ENCODE measurements around the gene CACNA1C.

Gene CACNA1C

DNA sequence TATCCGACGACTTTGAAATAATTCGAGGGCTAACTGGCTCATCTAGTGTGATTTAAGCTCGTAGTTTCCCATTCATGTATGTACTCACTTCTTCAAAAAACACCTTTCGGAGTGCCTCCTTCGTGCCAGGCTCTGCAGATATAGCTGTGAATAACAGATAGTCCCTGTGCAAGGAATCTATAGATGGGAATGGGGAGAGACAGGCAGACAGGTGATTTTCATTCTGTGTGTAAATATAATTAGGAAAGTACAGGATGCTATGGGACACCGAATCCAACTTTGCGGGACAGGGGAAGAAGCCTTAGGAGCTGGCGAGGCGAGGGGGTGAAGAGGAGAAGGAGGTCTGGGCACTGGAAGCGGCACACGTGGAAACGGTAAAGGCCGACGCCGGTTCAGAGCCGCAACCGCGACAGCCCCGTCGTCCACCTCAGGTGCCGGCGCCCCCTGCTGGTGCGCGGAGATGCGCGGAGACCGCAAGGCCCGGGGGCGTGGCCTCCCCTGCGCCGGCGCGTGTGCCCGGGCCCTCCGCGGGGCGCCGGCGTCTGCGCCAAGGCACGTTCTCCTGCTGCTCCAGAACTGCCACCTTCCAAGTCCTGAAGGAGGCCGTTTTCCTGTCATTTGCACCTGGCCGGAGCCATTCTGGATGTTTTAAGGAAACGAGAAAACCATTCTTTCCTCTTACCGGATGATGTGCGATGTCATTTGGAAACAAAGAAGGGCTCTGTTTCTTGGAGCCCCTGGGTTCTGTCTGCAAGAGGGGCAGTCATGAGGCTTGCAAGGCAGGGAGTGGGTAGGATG lies 18.0 kb upstream of the CACNA1C start:
- peak; percentile 12 for DNase-seq (ENCODE audit: low read depth, low spot score)

DNA sequence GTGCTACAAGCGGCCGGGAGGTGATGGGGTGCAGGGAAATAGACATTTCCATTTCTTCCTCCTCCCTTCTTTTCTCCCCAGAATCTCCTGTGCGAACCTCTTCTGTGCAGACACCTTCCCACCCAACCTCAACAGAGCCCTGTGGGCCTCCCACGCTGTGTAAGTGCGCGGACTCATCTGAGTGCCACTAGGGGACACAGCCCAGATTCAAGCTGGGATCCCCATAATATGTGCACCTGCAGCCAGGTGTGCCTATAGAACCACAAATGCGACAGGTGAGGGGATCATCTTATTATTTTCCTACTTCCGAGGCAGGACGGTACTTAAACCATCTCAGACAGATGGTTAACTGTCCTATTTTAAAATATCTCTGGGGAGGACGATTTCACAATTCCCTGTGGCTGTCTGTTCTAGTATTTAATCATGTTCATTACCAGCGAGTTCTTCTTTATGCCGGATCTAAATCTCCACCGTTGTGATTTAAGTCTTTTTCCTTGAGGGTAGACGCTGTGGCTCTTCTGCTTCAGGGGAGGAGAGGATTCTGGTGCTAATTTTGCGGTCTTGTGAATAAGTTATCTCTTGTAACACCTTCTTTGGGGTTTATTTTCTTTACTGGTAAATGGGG lies 17.2 kb upstream of the CACNA1C start:
- DNase-seq (ENCODE audit: low read depth, low spot score), result no peak
- no peak overlapping the region for H3K27ac ChIP-seq

More for the DNA sequence above, 18.0 kb upstream of the CACNA1C start:
- H3K27ac ChIP-seq, result no peak overlapping the region

DNA sequence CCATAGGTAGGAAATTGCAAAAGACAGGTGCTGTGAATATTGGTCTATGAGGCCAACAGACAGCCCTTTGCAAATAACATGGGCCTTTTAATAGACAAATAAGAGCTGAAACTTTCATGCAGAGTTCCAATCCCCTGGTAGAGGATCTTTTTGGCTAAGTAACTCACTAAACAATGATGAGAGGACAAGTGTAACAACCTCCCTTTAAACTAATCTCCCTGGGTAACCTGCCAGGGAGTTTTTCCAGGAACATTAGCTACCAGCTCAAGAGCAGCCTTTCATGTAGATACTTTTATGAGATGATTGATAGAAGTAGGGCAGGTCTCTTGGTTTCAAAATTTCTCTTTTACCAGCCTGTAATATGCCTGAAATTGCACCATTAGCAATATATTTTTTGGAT lies 13.8 kb upstream of the CACNA1C start:
- DNase-seq (ENCODE audit: low read depth, low spot score), result no peak
- no peak overlapping the region for H3K27ac ChIP-seq

DNA sequence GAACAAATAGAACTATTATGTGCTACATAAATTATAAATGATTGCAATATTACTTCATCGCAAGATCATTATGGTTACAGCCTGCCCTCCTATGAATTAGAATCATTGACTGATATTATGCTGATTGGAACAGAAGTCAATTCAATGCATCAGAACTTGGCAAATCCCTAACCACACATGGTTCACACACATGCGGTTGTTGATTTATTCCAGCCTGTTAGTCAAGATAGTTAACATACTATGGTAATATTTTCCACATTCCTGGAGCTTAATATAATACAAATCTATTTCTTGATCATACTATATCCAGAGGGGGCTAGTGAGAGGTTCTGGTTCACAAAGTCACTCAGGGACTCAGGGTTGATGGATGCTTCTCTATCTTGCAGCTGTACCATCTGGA lies 9.7 kb upstream of the CACNA1C start:
- DNase-seq (ENCODE audit: low read depth, low spot score), result no peak
- no peak overlapping the region for H3K27ac ChIP-seq

DNA sequence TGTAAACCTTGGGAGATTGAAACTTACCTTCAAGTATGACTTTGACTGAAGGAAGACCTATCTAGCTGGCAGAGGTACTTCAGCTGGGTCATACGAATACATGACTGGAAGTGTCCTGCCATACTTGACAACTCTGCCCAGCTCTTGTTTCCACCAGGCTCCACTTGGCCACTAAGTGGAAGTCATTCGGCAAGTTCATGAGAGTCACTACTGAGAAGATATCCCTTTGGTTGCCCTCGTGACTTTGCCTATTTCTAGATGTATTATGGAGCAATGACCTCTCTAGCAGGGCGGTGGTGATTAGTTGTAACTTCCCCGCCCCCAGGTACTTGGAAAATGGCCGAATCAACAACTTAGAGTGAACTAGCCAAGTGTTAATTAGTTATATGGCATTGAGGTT lies 8.6 kb upstream of the CACNA1C start:
- H3K27ac ChIP-seq, result no peak overlapping the region
- DNase-seq (ENCODE audit: low read depth, low spot score), result no peak

DNA sequence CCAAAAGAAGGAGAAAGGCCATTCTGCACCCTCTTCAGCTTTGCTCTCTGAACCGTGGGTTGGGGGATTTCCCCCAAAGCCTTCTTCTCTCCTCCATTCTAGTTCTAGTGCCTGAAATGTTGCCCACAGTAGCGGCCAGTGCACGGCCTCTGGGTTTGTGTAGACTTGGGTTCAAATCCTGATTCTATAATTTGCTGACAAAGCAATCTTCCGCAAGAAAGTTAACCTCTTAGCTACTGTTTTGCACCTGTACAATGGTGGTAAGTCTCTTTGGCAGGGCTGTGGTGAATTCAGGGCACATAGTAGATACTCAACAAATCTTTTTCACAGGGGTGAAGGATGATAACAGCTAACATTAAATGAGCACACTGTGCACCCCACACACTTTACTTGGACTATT lies 5.8 kb upstream of the CACNA1C start:
- no peak overlapping the region for H3K27ac ChIP-seq
- no peak for DNase-seq (ENCODE audit: low read depth, low spot score)

DNA sequence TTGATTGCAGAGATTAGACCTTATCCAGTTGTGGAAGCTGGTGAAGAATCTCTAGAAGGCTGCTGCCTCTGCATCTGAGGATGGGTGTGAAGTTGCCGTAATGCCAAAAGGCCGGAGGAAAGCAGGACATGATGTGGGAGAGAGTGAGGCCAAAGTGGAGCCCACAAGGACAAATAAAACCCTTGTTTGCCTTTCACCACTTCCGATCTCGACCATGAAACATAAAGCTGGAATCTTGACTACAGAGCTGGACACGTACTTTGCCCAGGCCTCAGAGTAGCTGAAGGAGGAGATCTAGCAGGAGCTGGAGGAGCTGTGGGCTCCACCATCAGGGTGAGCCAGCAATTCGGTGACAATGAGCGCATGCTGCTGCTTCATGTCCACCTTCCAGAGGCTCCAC lies 5.0 kb upstream of the CACNA1C start:
- H3K27ac ChIP-seq, result no peak overlapping the region
- no peak for DNase-seq (ENCODE audit: low read depth, low spot score)

DNA sequence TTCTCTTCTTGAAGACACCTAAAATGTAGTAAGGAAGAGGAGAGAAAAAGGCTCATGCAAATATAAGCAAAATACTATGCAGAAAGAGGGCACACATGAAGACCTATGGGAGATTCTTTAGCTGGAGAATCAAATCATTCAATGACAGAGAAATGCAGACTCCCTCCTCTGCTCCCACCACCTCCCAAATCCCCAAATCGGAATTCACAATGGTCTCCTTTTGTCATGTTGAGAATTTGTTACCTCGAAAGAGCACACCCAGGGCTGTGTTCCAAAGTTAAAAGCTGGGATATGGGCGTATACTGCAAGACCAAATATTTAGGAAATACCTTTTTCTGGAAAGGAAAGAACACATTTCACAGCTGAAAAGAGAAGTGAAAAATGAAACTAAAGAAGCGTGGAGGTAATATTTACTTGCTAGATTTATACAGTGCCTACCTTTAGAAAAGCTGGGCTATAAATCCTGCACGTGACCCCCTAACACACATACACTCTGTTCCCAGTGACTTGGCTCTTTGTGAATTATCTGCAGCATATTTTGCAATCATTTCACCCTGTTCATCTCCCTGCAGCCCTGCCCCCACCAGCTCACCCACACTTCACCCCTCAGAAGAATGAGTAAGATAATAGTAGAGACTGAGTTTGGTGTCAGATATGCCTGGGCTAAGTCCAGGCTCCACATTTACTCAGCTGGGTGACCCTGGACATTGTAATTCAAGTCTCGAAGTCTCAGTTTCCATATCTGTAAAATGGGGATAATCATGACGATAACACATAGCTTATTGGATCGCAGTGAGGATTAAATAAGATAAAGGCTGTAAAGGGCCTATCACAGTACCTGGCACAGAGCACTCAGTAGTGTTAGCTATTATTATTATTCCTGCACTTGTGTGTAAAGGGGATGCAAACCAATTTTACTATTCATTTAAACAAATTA lies 2.9 kb upstream of the CACNA1C start:
- H3K27ac ChIP-seq, result no peak overlapping the region
- DNase-seq (ENCODE audit: low read depth, low spot score), result no peak

DNA sequence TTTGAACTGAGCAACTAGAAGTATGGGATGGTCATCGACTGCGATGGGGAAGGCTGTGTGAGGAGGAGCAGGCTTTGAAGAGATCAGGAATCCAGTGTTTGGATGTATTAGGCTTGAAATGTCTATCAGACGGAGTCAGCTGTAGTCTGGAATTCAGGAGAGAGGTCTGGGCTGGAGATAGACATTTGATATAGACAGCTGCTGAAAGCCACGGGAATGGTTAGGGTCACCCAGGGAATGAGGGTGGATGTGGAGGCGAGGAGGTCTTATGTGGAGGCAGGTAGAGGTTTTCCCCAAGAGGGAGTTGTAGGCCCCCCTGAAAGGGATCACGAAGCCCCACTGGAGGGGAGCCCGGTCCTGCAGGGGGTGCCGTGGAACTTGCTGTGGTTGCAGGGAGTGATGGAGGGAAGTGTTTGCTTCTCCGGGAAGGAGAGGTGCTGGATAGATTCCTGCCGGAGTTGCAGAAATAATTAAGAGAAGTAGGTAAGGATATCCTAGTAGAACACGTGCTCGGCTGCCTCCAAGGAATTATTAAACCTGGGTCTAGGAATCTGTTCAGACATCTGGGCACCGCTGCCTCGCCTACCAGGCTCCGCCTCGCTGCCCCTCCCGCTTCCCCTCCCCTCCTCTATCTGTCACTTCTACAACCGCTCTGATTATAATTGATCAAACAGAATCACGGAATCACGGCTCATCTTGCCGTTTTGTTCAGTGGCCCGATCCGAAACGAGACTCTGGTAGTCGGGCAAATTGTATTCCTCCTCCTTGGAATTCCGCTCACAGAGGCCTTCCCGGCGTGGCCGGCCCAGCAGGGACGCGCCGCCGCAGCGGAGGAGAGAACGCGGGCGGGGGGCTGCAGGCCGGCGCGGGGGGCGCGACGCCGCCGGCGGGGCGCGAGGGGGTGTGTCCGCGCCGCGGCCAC lies 826 bp upstream of the CACNA1C start:
- no peak overlapping the region for H3K27ac ChIP-seq
- DNase-seq (ENCODE audit: low read depth, low spot score), result no peak

DNA sequence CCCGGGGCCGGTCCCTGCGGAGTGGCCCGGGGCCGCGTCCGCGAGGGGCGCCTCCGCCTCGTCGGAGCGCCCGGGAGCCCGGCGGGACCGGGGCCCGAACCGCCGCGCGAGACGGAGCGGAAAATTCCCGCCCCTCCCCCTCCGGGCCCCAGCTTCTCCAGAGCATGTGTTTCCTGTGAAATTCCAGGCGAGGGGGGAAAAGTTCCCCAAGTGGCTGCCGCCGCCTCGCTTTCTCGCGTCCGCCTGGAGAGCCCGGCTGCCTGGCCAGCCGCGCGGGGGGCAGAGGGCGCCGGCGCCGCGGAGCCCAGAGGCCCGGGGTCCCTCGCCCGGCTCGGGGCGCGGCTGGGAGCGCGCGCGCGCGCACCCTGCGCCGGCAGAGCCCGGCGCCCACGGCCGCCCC lies 904 bp downstream of the CACNA1C start:
- no peak for DNase-seq (ENCODE audit: low read depth, low spot score)
- H3K27ac ChIP-seq, result no peak overlapping the region

DNA sequence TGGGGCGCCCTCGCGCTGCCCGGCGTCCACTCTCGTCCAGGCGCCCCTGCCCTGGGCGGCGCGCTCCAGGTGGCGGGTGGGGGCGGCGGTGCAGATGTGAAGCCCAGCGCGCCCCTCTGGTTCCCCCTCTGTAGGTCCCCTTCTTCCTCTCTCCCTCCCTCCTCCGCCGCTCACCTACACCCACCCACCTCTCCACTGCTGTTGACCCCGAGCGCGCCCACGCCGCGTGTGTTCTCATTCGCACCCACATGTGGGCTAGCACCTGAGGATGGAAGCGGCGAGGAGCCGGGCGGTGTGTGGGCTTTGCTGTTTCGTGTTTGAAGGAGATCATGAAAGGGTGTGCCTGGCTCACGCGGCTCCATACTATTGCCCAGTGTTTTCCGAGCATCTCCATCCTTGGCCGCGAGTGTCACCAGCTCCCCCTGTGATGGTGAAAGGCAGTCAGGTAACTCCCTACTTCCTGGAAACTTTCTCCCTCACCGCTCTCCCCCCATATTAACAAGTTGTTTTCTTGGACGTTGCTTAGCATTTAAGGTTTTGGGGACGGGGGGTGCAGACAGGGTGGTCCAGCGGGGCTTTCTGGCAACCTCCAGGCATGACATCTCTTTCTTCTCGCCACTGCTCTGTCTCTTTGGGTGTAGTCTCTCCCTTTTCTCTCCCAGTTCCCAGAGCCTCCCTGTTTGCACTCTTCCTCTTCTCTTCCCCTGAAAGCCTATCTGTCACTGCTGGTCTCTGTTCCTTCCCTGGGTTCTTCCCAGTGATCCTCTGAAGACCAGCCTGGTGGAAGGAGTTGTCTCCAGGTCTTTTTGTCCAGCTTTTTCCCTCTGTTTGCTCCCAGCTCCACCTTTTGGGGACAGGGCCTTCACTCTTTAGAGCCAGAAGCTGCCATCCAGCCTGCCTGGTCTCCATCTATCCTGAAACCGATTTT lies 1.6 kb downstream of the CACNA1C start:
- no peak for DNase-seq (ENCODE audit: low read depth, low spot score)

DNA sequence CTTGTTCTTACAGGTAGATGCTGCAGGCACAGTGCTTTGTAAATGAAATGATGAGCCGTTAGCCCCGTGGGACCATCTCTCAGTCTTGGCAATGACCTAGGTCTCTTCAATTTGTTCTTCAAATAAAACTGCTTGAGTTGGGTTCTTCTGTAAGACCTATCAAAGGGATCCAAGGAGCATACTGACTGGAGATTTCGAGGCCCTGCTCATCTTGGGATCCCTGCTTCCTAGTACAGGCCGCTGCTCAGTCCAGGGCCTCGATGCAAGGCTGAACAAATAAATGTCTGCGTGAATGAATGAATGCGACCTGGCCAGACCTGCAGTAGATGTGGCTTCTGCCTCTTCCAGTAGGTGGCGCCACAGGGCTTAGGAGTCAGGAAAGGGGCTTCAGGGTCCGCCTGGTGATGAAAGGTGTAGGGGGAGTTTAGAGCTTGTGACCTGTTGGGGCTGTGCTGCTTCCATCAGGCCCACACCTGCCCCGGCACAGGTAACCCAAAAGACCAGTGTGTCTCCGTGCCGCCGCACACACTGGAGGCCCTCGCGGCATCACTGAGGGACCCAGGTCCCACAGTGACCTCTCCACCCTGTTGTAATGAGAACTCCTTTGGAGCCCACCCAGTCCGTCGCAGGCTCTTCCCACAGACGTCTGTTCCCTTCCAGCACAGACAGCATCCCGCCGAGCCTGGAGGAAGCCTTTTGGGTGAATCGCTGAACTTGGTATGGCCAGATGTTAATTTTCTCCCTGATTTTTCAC lies 4.4 kb downstream of the CACNA1C start:
- no peak overlapping the region for H3K27ac ChIP-seq
- no peak for DNase-seq (ENCODE audit: low read depth, low spot score)

More for the DNA sequence above, 1.6 kb downstream of the CACNA1C start:
- no peak overlapping the region for H3K27ac ChIP-seq

DNA sequence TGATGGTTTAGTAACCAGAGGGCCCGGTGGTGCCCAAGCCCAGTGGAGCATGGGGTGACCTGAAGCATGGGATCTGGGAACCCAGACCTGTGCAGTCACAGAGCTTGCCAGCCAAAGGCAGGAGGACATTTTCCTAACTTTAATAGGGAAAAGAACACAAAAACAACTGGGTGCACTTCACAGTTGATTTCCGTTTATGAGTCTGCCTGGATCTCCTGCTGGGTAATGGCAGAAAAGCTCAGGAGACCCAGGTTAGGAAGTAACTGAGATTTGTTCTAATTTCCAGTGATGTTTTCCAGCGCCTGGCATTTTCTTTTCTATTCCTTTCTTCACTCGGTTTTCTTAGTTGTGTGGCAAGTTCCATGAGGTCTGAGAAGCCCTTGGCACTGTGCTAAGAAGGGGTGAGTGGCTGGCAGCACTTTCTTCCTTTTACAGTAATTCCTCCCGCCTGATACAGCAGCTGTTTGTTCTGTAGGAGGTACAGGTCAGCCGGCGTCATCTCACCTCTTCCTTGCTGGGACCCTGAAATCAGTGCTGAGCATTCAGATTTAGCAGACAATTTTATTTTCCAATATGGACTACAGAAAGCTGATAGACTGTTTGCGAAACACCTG lies 5.1 kb downstream of the CACNA1C start:
- DNase-seq (ENCODE audit: low read depth, low spot score), result no peak

DNA sequence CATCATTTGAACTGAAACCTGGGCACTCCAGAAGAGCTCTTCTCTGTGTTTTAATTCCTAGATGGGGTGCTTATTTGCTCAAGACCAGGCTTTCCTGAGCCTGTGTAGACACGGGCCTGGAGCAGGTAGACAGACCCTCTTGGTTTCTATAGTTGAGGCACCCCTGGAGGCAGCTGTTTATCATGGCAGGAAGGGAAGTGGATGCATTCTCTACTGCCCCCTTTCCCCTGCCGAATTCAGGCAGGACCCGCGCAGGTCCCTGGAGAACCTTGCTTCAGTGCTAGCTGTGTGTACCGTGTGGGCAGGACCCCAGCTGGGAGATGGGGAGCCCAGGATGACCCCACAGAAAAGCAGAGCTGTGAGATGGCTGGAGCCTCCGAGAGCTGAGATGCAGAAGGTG lies 6.0 kb downstream of the CACNA1C start:
- no peak for DNase-seq (ENCODE audit: low read depth, low spot score)
- no peak overlapping the region for H3K27ac ChIP-seq

More for the DNA sequence above, 5.1 kb downstream of the CACNA1C start:
- no peak overlapping the region for H3K27ac ChIP-seq

DNA sequence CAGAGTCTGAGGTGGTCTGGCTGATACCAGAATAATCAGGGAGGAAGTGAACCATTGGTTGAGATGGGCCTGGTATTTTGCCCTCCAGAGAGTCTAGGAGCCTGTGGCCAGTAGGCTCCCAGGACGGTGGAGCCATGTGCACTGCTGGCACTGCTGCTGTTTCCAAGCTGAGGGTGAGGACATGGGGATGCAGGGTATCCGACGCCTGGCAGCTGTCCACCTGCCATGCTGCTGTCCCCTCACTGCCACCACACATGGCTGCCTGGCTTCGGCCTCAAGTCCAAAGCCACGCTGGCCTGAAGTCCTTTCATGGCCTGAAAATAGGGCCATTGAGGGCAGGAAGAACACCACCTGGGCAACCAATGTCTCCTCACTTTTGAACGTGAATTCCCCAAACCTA lies 8.6 kb downstream of the CACNA1C start:
- H3K27ac ChIP-seq, result no peak overlapping the region
- no peak for DNase-seq (ENCODE audit: low read depth, low spot score)

DNA sequence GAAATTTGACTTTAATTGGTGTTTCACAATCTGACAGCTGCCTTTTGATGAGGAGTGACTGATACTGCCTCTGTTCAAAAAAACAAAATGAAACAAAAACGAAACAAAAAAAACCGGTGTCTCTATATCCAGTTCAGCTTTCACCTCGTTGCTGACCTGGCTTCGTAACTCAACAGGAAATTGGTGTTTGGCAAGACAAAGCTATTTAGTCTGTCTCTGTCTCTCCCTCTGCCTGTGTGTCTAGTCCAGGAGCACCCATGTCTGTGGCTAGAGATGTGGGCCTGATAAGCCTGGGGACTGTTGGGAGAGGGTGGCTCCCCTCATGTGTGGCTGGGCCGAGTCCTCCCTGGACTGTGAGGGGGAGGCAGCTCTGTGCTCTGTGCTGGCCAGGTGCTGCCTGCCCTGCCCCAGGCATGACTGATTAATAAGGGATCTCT lies 11.3 kb downstream of the CACNA1C start:
- H3K27ac ChIP-seq, result no peak overlapping the region
- DNase-seq (ENCODE audit: low read depth, low spot score), result peak; percentile 12

DNA sequence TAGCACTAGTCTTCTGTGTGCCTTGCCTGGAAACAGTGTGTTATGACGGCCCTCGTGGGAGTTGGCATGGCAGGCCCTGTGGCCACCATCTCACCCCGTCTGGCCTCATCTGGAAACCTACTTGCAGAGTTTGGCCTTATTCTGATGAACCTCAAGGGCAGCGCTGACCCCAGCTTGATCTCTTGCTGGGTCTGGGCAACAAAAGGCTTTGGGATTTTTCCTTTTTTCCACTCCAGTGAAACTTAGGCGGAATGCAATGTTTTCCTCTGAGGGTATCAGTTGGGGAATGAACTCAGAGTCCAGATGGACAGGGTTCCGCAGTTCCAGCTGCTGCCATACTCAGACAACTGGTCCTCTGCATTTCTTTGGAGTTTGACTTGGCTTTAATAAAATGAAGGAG lies 15.9 kb downstream of the CACNA1C start:
- no peak overlapping the region for H3K27ac ChIP-seq
- no peak for DNase-seq (ENCODE audit: low read depth, low spot score)
